Activated B cell treated with CpG ODN at 0.5 μM for 24 hours (primary cell): Measurements from ENCODE around the gene PITPNB. TPM values are rescaled to one million over a fixed set of nuclear protein-coding genes. Genes with fewer than 3 reads are reported as not detected.

Experiments used
- ATAC-seq: fragments of 200-7000 bp; cut with Tn5 transposase; one replicate; pipeline ENCODE4 v1.10.0; 2021; ENCODE audit warnings: low read depth, mild to moderate bottlenecking, moderate library complexity
- CTCF ChIA-PET: fragments of 350-600 bp; sonication (Branson Sonifier 250); formaldehyde crosslinking; loops from one replicate; lab custom pipeline; 2021; ENCODE audit warnings: antibody characterized with exemption; lab: Charles Lee
- POLR2A ChIA-PET: fragments of 350-600 bp; sonication (Branson Sonifier 250); formaldehyde crosslinking; loops from one replicate; lab custom pipeline; 2021; ENCODE audit warnings: antibody characterized with exemption; lab: Charles Lee
- DNase-seq: peaks from one replicate; pipeline ENCODE4 v3.0.0; 2022
- H3K27ac Mint-ChIP-seq: one replicate; pipeline ENCODE4 v1.8.0; 2020; ENCODE audit warnings: mixed read lengths
- H3K27me3 Mint-ChIP-seq: one replicate; pipeline ENCODE4 v1.8.0; 2021; ENCODE audit warnings: mixed read lengths
- H3K36me3 Mint-ChIP-seq: one replicate; pipeline ENCODE4 v1.8.0; 2021; ENCODE audit warnings: low read depth, mixed read lengths
- H3K4me1 Mint-ChIP-seq: one replicate; pipeline ENCODE4 v1.8.0; 2021; ENCODE audit warnings: mixed read lengths
- H3K4me3 Mint-ChIP-seq: one replicate; pipeline ENCODE4 v1.8.0; 2020; ENCODE audit warnings: mild to moderate bottlenecking, mixed read lengths
- H3K9me3 Mint-ChIP-seq: one replicate; pipeline ENCODE4 v1.8.0; 2020; ENCODE audit warnings: mixed read lengths
- CTCF ChIP-seq: fragments of 200-600 bp; IDR thresholded peaks from one replicate; pipeline ENCODE4 v1.8.0; 2022; ENCODE audit warnings: antibody characterized with exemption, mild to moderate bottlenecking
- intact Hi-C: fragments of 100-400 bp; cut with micrococcal nuclease; formaldehyde crosslinking; loops from one replicate; pipeline ENCODE4 v1.15.1; 2024
- total RNA-seq: library from RNA; stranded (reverse); gene quantifications from 2 replicates; pipeline ENCODE4 v1.2.3, GENCODE V29; 2022

The PITPNB gene
- total RNA-seq, 1 donor from 2014 or later: 82.5 TPM

GRCh38 chr22:27823221-27823620, 95.8 kb downstream of the PITPNB start:
- no peak for TF ChIP-seq CTCF
- POLR2A ChIA-PET: no interaction called here
- H3K4me3 Mint-ChIP-seq: no peak overlapping the region
- no peaks in the 10 kb centered on the region for H3K9me3 Mint-ChIP-seq
- H3K27me3 Mint-ChIP-seq: no peaks in the 10 kb centered on the region
- no peaks in the 10 kb centered on the region for H3K36me3 Mint-ChIP-seq
- H3K27ac Mint-ChIP-seq: no peak overlapping the region
- ATAC-seq (no peak), DNase-seq (no peak)
- CTCF ChIA-PET: no interaction called here
- intact Hi-C loops: no loop called here
- H3K4me1 Mint-ChIP-seq: no peaks in the 10 kb centered on the region

GRCh38 chr22:27820896-27821866, 97.9 kb downstream of the PITPNB start:
- Mint-ChIP-seq H3K27me3 (no peaks in the 10 kb centered on the region), H3K9me3 (no peaks in the 10 kb centered on the region), H3K27ac (no peak overlapping the region), H3K4me1 (no peaks in the 10 kb centered on the region), H3K4me3 (no peak overlapping the region), H3K36me3 (no peaks in the 10 kb centered on the region)
- intact Hi-C loops: no loop called here
- TF ChIP-seq CTCF: no peak
- no peak for ATAC-seq
- CTCF ChIA-PET: no interaction called here
- POLR2A ChIA-PET: no interaction called here
- no peak for DNase-seq

GRCh38 chr22:27816552-27816951, 102.5 kb downstream of the PITPNB start:
- TF ChIP-seq CTCF: no peak
- POLR2A ChIA-PET: no interaction called here
- H3K27ac Mint-ChIP-seq: no peak overlapping the region
- H3K27me3 Mint-ChIP-seq: peaks cover under 1% of the 10 kb centered on the region
- no peaks in the 10 kb centered on the region for H3K36me3 Mint-ChIP-seq
- no peaks in the 10 kb centered on the region for H3K4me1 Mint-ChIP-seq
- no peaks in the 10 kb centered on the region for H3K9me3 Mint-ChIP-seq
- no peak for DNase-seq
- CTCF ChIA-PET: no interaction called here
- intact Hi-C loops: no loop called here
- H3K4me3 Mint-ChIP-seq: no peak overlapping the region
- no peak for ATAC-seq

GRCh38 chr22:27815826-27816530, 103.1 kb downstream of the PITPNB start:
- Mint-ChIP-seq H3K27ac (no peak overlapping the region), H3K27me3 (peaks cover 2% of the 10 kb centered on the region), H3K4me3 (no peak overlapping the region), H3K36me3 (no peaks in the 10 kb centered on the region), H3K9me3 (no peaks in the 10 kb centered on the region), H3K4me1 (no peaks in the 10 kb centered on the region)
- POLR2A ChIA-PET: no interaction called here
- no peak for TF ChIP-seq CTCF
- ATAC-seq: no peak
- intact Hi-C loops: no loop called here
- no peak for DNase-seq
- CTCF ChIA-PET: no interaction called here

- TF ChIP-seq CTCF: no peak
These were observed 104.1 kb downstream of the PITPNB start for GRCh38 chr22:27814993-27815392.

More at GRCh38 chr22:27814993-27815392, 104.1 kb downstream of the PITPNB start:
- Mint-ChIP-seq H3K27ac (no peak overlapping the region), H3K27me3 (peaks cover 2% of the 10 kb centered on the region), H3K36me3 (no peaks in the 10 kb centered on the region), H3K4me3 (no peak overlapping the region), H3K9me3 (no peaks in the 10 kb centered on the region), H3K4me1 (no peaks in the 10 kb centered on the region)
- ChIA-PET POLR2A (no interaction called here), CTCF (no interaction called here)
- DNase-seq: no peak
- ATAC-seq: no peak
- intact Hi-C loops: no loop called here
